SHP77 treated with DMSO at 0.1 percent for 48 hours (cell line): Measurements from ENCODE around the gene C11orf58.

Experiments
- DNase-seq: peaks from one replicate; lab custom pipeline; 2025; lab: John Stamatoyannopoulos, UW

C11orf58 gene

GRCh38 chr11:16769386-16769785 lies 30.9 kb downstream of the C11orf58 start:
- DNase-seq, result no peak

GRCh38 chr11:16770016-16770415 lies 31.6 kb downstream of the C11orf58 start:
- no peak for DNase-seq

- DNase-seq, result no peak
These were observed 33.1 kb downstream of the C11orf58 start for GRCh38 chr11:16771350-16772140.

GRCh38 chr11:16772141-16772512 lies 33.7 kb downstream of the C11orf58 start:
- no peak for DNase-seq

- DNase-seq, result no peak
These were observed 35.8 kb downstream of the C11orf58 start for GRCh38 chr11:16773981-16774935.

GRCh38 chr11:16774936-16775613 lies 36.6 kb downstream of the C11orf58 start:
- DNase-seq, result no peak

DNA sequence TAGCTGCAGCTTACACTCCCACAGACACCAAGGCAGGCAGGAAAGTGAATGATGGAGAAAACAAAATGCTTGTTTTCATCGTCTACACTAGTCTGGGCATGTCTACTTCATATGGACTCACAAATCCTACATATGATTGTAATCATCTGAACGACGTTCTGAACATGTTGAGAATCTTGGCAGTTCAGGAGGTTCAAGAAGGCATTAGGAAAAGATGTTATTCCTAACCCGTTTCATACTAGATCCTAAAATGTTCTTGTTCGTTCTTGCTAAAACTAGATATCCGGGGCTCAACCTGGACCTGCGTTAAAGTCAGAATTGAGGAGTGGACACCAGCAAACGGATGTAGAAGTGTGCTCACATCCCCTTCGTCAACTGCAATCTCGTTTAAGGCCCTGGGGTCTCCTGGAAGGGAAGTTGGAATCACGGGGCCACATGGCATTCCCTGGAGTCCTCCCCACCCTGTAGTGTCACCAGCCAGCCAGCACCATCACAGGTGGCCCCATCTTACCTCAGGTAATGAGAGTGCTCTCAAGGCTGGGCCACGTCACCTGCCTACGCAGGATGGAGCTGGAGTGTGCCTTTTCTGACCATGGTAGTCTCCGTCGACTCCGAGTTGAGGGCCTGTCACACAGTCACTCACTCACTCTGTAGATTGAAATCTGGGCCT lies 37.3 kb downstream of the C11orf58 start:
- DNase-seq, result no peak

DNA sequence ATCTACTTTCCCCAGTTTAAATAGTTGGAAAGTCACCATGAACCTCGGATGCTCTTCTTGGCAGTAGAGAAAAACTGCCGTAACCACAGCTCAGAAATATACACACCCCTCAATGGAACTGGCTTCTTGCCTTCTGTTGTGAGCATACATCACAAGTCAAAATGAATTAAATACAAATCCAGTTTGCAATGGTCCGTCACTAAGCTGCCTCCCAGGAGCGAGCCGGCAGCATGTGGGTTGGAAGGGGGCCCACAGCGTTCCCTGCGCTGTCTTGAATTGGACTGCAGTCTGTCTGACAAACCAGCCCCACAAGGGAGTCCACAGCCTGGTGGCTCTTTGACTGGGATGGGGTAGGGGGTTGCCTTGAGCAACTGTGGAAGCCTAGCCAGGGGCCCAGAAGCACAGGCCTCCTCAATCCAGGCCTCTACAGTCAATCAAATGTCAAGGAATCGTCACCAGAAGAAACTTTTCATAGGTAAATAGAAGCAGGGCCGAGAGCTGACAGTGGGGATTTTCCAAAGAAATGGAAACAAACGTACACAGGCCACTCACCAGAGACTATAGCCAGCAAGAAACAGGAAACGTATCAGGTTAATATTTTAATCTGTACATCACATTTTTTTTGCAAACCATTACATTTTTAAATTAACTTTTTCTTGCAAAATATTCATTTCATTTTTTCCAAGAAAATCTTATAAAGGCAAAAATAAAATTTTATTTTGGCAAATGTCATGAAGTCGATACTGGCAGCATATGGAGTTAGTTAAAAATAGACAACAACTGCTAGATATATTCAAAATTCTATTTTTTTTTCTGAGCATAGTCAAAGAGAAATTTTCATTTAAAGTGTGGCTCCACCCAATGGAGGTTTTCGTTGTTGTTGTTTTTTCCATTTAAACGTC lies 38.5 kb downstream of the C11orf58 start:
- no peak for DNase-seq

- no peak for DNase-seq
These were observed 39.1 kb downstream of the C11orf58 start for GRCh38 chr11:16777613-16777975.

GRCh38 chr11:16778286-16778685 lies 39.8 kb downstream of the C11orf58 start:
- no peak for DNase-seq

GRCh38 chr11:16778876-16779275 lies 40.4 kb downstream of the C11orf58 start:
- no peak for DNase-seq

- no peak for DNase-seq
These were observed 41.0 kb downstream of the C11orf58 start for GRCh38 chr11:16779436-16779835.

DNA sequence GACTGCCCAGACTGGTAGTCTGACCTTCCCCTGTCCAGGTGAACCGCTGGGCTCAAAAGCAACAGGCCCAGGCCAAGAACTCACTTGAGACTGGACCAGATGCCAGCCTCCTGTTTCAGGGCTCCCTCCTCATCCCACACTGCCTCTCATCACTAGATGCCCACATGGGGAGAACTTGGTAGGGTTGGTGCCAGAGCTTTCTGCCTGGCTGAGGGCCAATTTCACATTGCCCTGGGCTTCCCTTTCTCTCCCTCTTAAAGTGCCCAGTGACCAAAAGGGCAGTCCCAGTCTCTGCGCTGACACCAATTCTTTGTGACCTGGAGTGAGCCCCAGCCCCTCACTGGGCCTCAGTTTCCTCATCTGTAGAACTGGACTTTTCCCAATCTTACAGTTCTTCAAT lies 41.7 kb downstream of the C11orf58 start:
- no peak for DNase-seq

- no peak for DNase-seq
These were observed 42.5 kb downstream of the C11orf58 start for GRCh38 chr11:16780698-16781550.

DNA sequence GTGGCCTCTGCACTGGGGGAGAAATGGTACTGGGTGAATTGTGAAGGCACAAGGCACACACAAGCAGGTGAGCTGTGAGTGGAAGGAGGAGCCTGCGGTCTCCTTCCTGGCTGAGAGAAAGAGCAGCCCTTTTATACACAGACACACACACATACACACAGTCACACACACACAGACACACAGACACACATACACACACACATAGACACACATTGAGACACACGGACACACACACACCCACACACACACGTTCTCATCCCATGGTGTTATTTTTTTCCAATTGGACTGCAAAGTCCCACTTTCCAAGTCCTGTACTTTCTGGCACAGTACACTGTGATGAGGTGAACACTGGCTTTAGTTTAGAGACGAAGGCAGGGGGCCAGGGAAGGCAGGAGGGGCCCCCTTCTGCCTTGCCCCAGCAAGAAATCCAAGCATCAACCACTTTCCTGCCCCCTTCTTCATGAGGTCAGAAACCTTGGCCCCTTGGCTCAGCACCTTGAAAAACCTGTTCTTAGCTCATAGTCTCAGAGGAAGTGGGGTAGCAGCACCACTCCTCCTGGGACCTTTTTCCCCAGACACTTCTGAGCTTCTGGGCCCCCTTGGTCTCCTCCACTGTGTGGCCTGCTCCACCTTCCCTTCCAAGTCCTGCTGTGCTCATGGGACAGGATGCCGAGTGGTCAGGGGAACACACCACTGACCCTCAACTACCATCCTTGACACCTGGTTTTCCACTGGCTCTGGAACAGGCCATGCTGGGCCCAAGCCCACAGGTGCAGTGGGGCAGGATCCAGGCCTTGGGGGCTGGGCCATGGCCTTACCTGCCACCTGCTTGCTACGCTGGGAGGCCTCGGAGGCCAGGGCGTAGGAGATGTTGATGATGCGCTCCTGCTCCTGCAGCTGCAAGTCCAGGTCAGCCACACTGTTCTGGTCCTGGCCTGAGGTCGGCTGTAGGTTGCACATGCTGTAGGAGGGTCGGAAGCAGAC lies 43.8 kb downstream of the C11orf58 start:
- no peak for DNase-seq

GRCh38 chr11:16783321-16783801 lies 44.9 kb downstream of the C11orf58 start:
- DNase-seq, result no peak

- DNase-seq, result no peak
These were observed 45.6 kb downstream of the C11orf58 start for GRCh38 chr11:16784097-16784496.

GRCh38 chr11:16784666-16785065 lies 46.2 kb downstream of the C11orf58 start:
- no peak for DNase-seq
